Hepatocyte (in vitro differentiated cells): ENCODE data around the gene PIGT. TPM values are rescaled to one million over a fixed set of nuclear protein-coding genes. Genes with fewer than 3 reads are reported as not detected.

ENCODE experiments used
- DNase-seq: peaks from one replicate; pipeline ENCODE4 v3.0.0-alpha.2; 2016; ENCODE audit warnings: low spot score
- H2AFZ ChIP-seq: fragments of 200-600 bp; sonication (generic); 2 replicates; pipeline ENCODE4 v1.6.0; 2016; ENCODE audit warnings: antibody characterized with exemption, mild to moderate bottlenecking
- H3K27ac ChIP-seq: fragments of 200-600 bp; sonication (generic); 2 replicates; pipeline ENCODE4 v1.5.1; 2016; ENCODE audit warnings: mild to moderate bottlenecking
- H3K27me3 ChIP-seq: fragments of 200-600 bp; sonication (generic); 2 replicates; pipeline ENCODE4 v1.6.1; 2016
- H3K36me3 ChIP-seq: fragments of 200-600 bp; sonication (generic); replicated peaks from 2 replicates; pipeline ENCODE4 v1.5.1; 2016; ENCODE audit warnings: low read depth; ENCODE audit not compliant: insufficient read depth
- H3K4me1 ChIP-seq: fragments of 200-600 bp; sonication (generic); 2 replicates; pipeline ENCODE4 v1.5.1; 2016; ENCODE audit warnings: mild to moderate bottlenecking, moderate library complexity; ENCODE audit not compliant: insufficient read depth
- H3K4me2 ChIP-seq: fragments of 200-600 bp; sonication (generic); 2 replicates; pipeline ENCODE4 v1.6.0; 2016
- H3K4me3 ChIP-seq: fragments of 200-600 bp; sonication (generic); 2 replicates; pipeline ENCODE4 v1.5.1; 2016; ENCODE audit warnings: mild to moderate bottlenecking
- H3K79me2 ChIP-seq: fragments of 200-600 bp; sonication (generic); 2 replicates; pipeline ENCODE4 v1.6.0; 2017; ENCODE audit warnings: mild to moderate bottlenecking
- H3K9me2 ChIP-seq: fragments of 200-600 bp; sonication (generic); replicated peaks from 2 replicates; pipeline ENCODE4 v1.6.0; 2017; ENCODE audit warnings: mild to moderate bottlenecking; ENCODE audit not compliant: insufficient read depth
- H3K9me3 ChIP-seq: fragments of 200-600 bp; sonication (generic); 2 replicates; pipeline ENCODE4 v1.5.1; 2016; ENCODE audit warnings: low read depth, mild to moderate bottlenecking
- H4K20me1 ChIP-seq: fragments of 200-600 bp; sonication (generic); 2 replicates; pipeline ENCODE4 v1.6.0; 2016; ENCODE audit warnings: mild to moderate bottlenecking; ENCODE audit not compliant: insufficient read depth, poor library complexity, severe bottlenecking
- CTCF ChIP-seq: fragments of 200-600 bp; sonication (generic); IDR thresholded peaks from 2 replicates; pipeline ENCODE4 v1.5.1; 2016; ENCODE audit warnings: antibody characterized with exemption, mild to moderate bottlenecking; ENCODE audit not compliant: poor library complexity
- EZH2 ChIP-seq: fragments of 200-600 bp; sonication (generic); IDR thresholded peaks from 2 replicates; pipeline ENCODE4 v1.6.1; 2016; ENCODE audit warnings: antibody characterized with exemption, mild to moderate bottlenecking, borderline replicate concordance
- EZH2phosphoT487 ChIP-seq: fragments of 200-600 bp; sonication (generic); IDR thresholded peaks from one replicate; pipeline ENCODE4 v1.6.1; 2018; ENCODE audit warnings: antibody characterized with exemption, mild to moderate bottlenecking, low read depth, moderate library complexity; ENCODE audit not compliant: unreplicated experiment, severe bottlenecking
- whole genome bisulfite sequencing: methylation state at CpG from one replicate; pipeline ENCODE4 v1.1.6; 2016; ENCODE audit warnings: low lambda C conversion rate; ENCODE audit errors: missing lambda C conversion rate; 5-methylcytosine and 5-hydroxymethylcytosine counted together
- polyA plus RNA-seq: library from polyadenylated mRNA; unstranded; fragments of >200 nt; fragmentation: Nextera tagmentation; extraction: Ambion mirVana; gene quantifications from 2 replicates; pipeline ENCODE4 v1.2.1, GENCODE V29; 2016
- total RNA-seq: library from RNA; depleted of rRNA; stranded (reverse); fragments of >200 nt; gene quantifications from 2 replicates; pipeline ENCODE4 v1.2.3, GENCODE V29; 2014

The PIGT gene
- total and polyA plus RNA-seq, 2 experiments from 2014 or later: 67.1 to 163 TPM

DNA sequence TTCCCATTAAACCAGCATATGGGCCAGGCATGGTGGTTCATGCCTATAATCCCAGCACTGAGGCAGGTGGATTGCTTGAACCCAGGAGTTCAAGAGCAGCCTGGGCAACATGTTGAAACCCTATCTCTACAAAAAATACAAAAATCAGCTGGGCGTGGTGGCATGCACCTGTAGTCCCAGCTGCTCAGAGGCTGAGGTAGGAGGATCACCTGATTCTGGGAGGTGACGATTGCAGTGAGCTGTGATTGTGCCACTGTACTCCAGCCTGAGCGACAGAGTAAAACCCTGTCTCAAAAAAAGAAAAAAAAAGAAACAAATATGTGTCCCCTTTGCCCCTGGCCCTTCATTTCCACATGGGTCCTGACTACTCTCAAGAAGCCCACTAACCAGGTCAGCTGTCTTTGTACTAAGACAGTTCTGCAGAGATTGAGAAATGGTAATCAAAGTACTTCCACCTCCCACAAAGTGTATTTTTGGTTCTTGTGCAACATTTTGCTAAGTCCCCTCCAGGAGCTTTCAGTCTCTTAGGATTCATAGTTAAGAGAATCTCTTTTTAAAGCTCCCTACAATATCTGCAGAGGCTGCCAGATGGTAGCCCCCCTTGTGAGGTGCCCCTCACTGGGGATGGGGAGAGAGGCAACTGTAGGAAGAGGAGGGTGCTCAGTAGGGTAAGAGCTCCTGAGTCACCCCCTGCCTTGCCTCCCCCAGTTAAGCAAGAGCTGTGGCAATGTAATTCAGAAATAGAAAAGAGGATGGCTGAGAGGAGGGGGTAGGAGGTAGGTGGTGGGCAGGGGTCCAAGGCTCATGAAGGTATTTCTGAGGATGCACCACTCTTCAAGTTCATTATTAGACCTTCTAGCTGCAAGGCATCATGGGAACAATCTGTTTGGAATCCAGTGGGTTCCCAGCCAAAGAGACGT, 37.1 kb downstream of the PIGT start:
- Histone ChIP-seq H3K27ac (no peak overlapping the region), H3K4me2 (no peak overlapping the region), H4K20me1 (no peaks in the 10 kb centered on the region), H3K9me3 (no peaks in the 10 kb centered on the region), H3K9me2 (no peaks in the 10 kb centered on the region), H2AFZ (no peak overlapping the region), H3K79me2 (no peaks in the 10 kb centered on the region), H3K4me3 (no peak overlapping the region), H3K36me3 (no peaks in the 10 kb centered on the region), H3K4me1 (no peaks in the 10 kb centered on the region), H3K27me3 (no peaks in the 10 kb centered on the region)
- WGBS: 66% methylated on average over 4 of the region's 4 CpGs
- TF ChIP-seq EZH2phosphoT487 (no peak), CTCF (no peak), EZH2 (no peak)
- no peak for DNase-seq

- Histone ChIP-seq H4K20me1 (no peaks in the 10 kb centered on the region), H3K9me2 (no peaks in the 10 kb centered on the region), H3K4me2 (no peak overlapping the region), H3K4me3 (no peak overlapping the region), H3K36me3 (no peaks in the 10 kb centered on the region), H3K79me2 (no peaks in the 10 kb centered on the region), H3K27me3 (no peaks in the 10 kb centered on the region), H3K27ac (no peak overlapping the region), H3K9me3 (no peaks in the 10 kb centered on the region), H3K4me1 (no peaks in the 10 kb centered on the region), H2AFZ (no peak overlapping the region)
- peak; percentile 66 for DNase-seq
- WGBS: 15% methylated on average over 6 of the region's 6 CpGs
- no peak for TF ChIP-seq EZH2
- peak; percentile 37 for TF ChIP-seq CTCF
These were observed 40.7 kb downstream of the PIGT start for GRCh38 chr20:45456632-45457031.

DNA sequence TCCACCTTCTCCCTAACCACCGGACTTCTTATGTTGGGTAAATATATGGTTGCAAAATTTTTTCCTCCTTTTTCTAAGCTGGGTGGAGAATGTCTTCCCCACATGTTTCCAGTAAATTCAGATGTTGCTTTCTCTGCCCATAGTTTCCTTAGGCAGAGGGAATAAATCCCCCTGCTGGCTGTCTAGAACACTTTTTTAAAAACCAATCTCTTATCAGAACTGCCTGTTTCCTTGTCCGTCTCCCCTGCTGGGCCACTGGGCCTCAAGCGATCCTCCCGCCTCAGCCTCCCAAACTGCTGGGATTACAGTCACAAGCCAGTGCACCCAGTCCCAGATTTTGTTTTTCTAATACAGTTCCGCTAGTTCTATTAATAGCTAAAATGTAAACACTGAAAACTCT, 43.7 kb downstream of the PIGT start:
- WGBS: 69% methylated on average over 5 of the region's 5 CpGs
- no peak for DNase-seq
- H3K4me1 ChIP-seq: no peaks in the 10 kb centered on the region

More for the DNA sequence above, 43.7 kb downstream of the PIGT start:
- H4K20me1 ChIP-seq: no peaks in the 10 kb centered on the region
- H3K27me3 ChIP-seq: no peaks in the 10 kb centered on the region
- H2AFZ ChIP-seq: no peak overlapping the region
- TF ChIP-seq CTCF: peak; percentile 23
- TF ChIP-seq EZH2: no peak
- H3K4me3 ChIP-seq: no peak overlapping the region
- no peaks in the 10 kb centered on the region for H3K9me2 ChIP-seq
- H3K4me2 ChIP-seq: no peak overlapping the region
- no peaks in the 10 kb centered on the region for H3K36me3 ChIP-seq
- no peak overlapping the region for H3K27ac ChIP-seq
- no peaks in the 10 kb centered on the region for H3K9me3 ChIP-seq
- no peaks in the 10 kb centered on the region for H3K79me2 ChIP-seq
